ENCODE data around the gene MCEMP1.

- TF ChIP-seq CTCF (IDR thresholded peaks at IDR 0.05) (no peak), POLR2AphosphoS5 (IDR thresholded peaks at IDR 0.05; ENCODE audit: insufficient read depth in 1 of 2, low read depth in 1 of 2) (peak; percentile 91 to 100), POLR2A (IDR thresholded peaks at IDR 0.05) (peak in 1 of 2 donors; percentile 16)
These were observed 47.4 kb upstream of the MCEMP1 start, which contains the start of the genes PET100 and XAB2 for GRCh38 chr19:7629347-7630054.
